A549 (cell line): Measurements from ENCODE around the gene MUC5B. TPM values are rescaled to one million over a fixed set of nuclear protein-coding genes. Genes with fewer than 3 reads are reported as not detected.

ENCODE experiments used
- ATAC-seq, 2 experiments: fragments of 200-7000 bp in 1 of 2; fragments of >200 bp in 1 of 2; cut with Nextera tagmentation in 1 of 2; cut with Tn5 transposase in 1 of 2; 3 replicates each; pipeline versions ENCODE4 v1.8.0 to v1.9.1; 2018 to 2020; ENCODE audit warnings: mild to moderate bottlenecking in 1 of 2, moderate library complexity in 1 of 2
- CTCF ChIA-PET: fragments of 300-600 bp; sonication (Branson Sonifier 250); formaldehyde crosslinking; extraction: SDS; loops from one replicate; lab custom pipeline; 2021; ENCODE audit warnings: antibody characterized with exemption, inconsistent platforms; lab: Yijun Ruan, JAX
- POLR2A ChIA-PET: fragments of 350-600 bp; formaldehyde crosslinking; extraction: SDS; loops from one replicate; lab custom pipeline; 2021; ENCODE audit warnings: antibody characterized with exemption, inconsistent platforms; lab: Yijun Ruan, JAX
- DNase-seq, 2 experiments: peaks; one replicate each; pipeline versions ENCODE4 v3.0.0 to v3.0.0-alpha.2; 2011 to 2016; ENCODE audit warnings: low read depth in 1 of 2, low spot score in 1 of 2
- FAIRE-seq: peaks from 2 replicates; lab custom pipeline; 2011; peaks lifted over from hg19 to GRCh38; lab: Jason Lieb, UNC
- H3K27ac ChIP-seq, 2 experiments: fragments of >200 bp; sonication (Bioruptor Twin); formaldehyde crosslinking; 3 replicates each; pipeline ENCODE4 v1.5.1; 2016 to 2017
- H3K4me1 ChIP-seq: fragments of >200 bp; sonication (Bioruptor Twin); formaldehyde crosslinking; 3 replicates; pipeline ENCODE4 v1.6.1; 2016
- H3K4me2 ChIP-seq: fragments of >200 bp; sonication (Bioruptor Twin); formaldehyde crosslinking; 3 replicates; pipeline ENCODE4 v1.6.1; 2016
- H3K4me3 ChIP-seq: fragments of >200 bp; sonication (Bioruptor Twin); formaldehyde crosslinking; 3 replicates; pipeline ENCODE4 v1.5.1; 2016
- H3K9me3 ChIP-seq: fragments of >200 bp; sonication (Bioruptor Twin); formaldehyde crosslinking; 3 replicates; pipeline ENCODE4 v1.6.1; 2016
- BHLHE40 ChIP-seq: IDR thresholded peaks from 2 replicates; pipeline ENCODE4 v1.6.1; 2012; ENCODE audit warnings: low read depth, low read length, inconsistent platforms
- CBX2 ChIP-seq: fragments of 200-600 bp; sonication (generic); IDR thresholded peaks from 2 replicates; pipeline ENCODE4 v1.6.1; 2016; ENCODE audit warnings: low read depth, mild to moderate bottlenecking, borderline replicate concordance
- CEBPB ChIP-seq, 2 experiments: fragments of >200 bp in 1 of 2; sonication (Bioruptor Twin) in 1 of 2; formaldehyde crosslinking in 1 of 2; IDR thresholded peaks; 2 replicates each; pipeline ENCODE4 v1.6.1; 2012 to 2016
- CHD4 ChIP-seq: fragments of 200-600 bp; sonication (generic); IDR thresholded peaks from 2 replicates; pipeline ENCODE4 v1.6.1; 2016; ENCODE audit warnings: antibody characterized with exemption, mild to moderate bottlenecking, borderline replicate concordance
- EHMT2 ChIP-seq: fragments of 200-600 bp; sonication (generic); IDR thresholded peaks from 2 replicates; pipeline ENCODE4 v1.6.1; 2016; ENCODE audit warnings: antibody characterized with exemption, low read depth, mild to moderate bottlenecking, moderate library complexity
- FOSL2 ChIP-seq, 2 experiments: fragments of 450-650 bp in 1 of 2; fragments of >200 bp in 1 of 2; sonication (Bioruptor Twin) in 1 of 2; formaldehyde crosslinking; IDR thresholded peaks; 2 replicates each; pipeline versions ENCODE4 v1.5.0 to v1.6.1; 2016 to 2020; ENCODE audit warnings: mild to moderate bottlenecking in 1 of 2, moderate library complexity in 1 of 2
- FOXS1 ChIP-seq: fragments of 250-450 bp; sonication (Bioruptor Pico); IDR thresholded peaks from 2 replicates; pipeline ENCODE4 v1.5.0; 2020; ENCODE audit warnings: mild to moderate bottlenecking, moderate library complexity
- HEYL ChIP-seq: fragments of 250-450 bp; sonication (Bioruptor Pico); IDR thresholded peaks from 2 replicates; pipeline ENCODE4 v1.8.0; 2021; ENCODE audit warnings: mild to moderate bottlenecking, moderate library complexity
- HOXB13 ChIP-seq: fragments of 250-450 bp; sonication (Bioruptor Pico); IDR thresholded peaks from 2 replicates; pipeline ENCODE4 v1.5.0; 2020; ENCODE audit warnings: low read depth, mild to moderate bottlenecking, moderate library complexity
- JUNB ChIP-seq: fragments of >200 bp; sonication (Bioruptor Twin); formaldehyde crosslinking; IDR thresholded peaks from 2 replicates; pipeline ENCODE4 v1.6.1; 2016
- KDM5A ChIP-seq: fragments of 200-600 bp; sonication (generic); IDR thresholded peaks from 2 replicates; pipeline ENCODE4 v1.6.1; 2016; ENCODE audit warnings: antibody characterized with exemption, mild to moderate bottlenecking
- MAZ ChIP-seq: fragments of 150-350 bp; IDR thresholded peaks from 2 replicates; pipeline ENCODE4 v1.6.1; 2014; ENCODE audit warnings: antibody characterized with exemption, low read depth, low read length, borderline replicate concordance
- MYC ChIP-seq: IDR thresholded peaks from 2 replicates; pipeline ENCODE4 v1.6.1; 2012; ENCODE audit warnings: mild to moderate bottlenecking, inconsistent platforms, low read length, improper control_type of control experiment, borderline replicate concordance
- NFE2L2 ChIP-seq: fragments of 150-350 bp; conservative IDR thresholded peaks from 2 replicates; pipeline ENCODE4 v1.6.1; 2014; ENCODE audit warnings: low read length
- NPAS2 ChIP-seq: fragments of 250-450 bp; sonication (Bioruptor Pico); IDR thresholded peaks from 2 replicates; pipeline ENCODE4 v1.8.0; 2022; ENCODE audit warnings: mild to moderate bottlenecking, moderate library complexity, borderline replicate concordance
- PHF8 ChIP-seq: fragments of 200-600 bp; sonication (generic); IDR thresholded peaks from 2 replicates; pipeline ENCODE4 v1.6.1; 2016; ENCODE audit warnings: low read depth, mild to moderate bottlenecking, antibody characterized with exemption, moderate library complexity, borderline replicate concordance
- RAD21 ChIP-seq, 2 experiments: fragments of >200 bp in 1 of 2; sonication (Bioruptor Twin) in 1 of 2; formaldehyde crosslinking in 1 of 2; IDR thresholded peaks in 1 of 2; conservative IDR thresholded peaks in 1 of 2; 2 replicates in 1 of 2; 3 replicates in 1 of 2; pipeline ENCODE4 v1.6.1; 2012 to 2018; ENCODE audit warnings: inconsistent platforms in 1 of 2
- RCOR1 ChIP-seq: fragments of 150-350 bp; IDR thresholded peaks from 2 replicates; pipeline ENCODE4 v1.6.1; 2014; ENCODE audit warnings: antibody characterized with exemption, low read length, low read depth
- SMC3 ChIP-seq: fragments of >200 bp; sonication (Bioruptor Twin); formaldehyde crosslinking; IDR thresholded peaks from 3 replicates; pipeline ENCODE4 v1.6.1; 2018; ENCODE audit warnings: inconsistent platforms
- SREBF2 ChIP-seq: fragments of 450-650 bp; IDR thresholded peaks from 2 replicates; pipeline ENCODE4 v1.6.1; 2014; ENCODE audit warnings: mild to moderate bottlenecking, moderate library complexity
- TFCP2L1 ChIP-seq: fragments of 250-450 bp; sonication (Bioruptor Pico); IDR thresholded peaks from 2 replicates; pipeline ENCODE4 v1.5.0; 2021; ENCODE audit warnings: mild to moderate bottlenecking
- ZC3H11A ChIP-seq: fragments of 450-650 bp; IDR thresholded peaks from 2 replicates; pipeline ENCODE4 v1.6.1; 2014; ENCODE audit warnings: antibody characterized with exemption, mild to moderate bottlenecking
- ZFP36 ChIP-seq: fragments of 450-650 bp; IDR thresholded peaks from 2 replicates; pipeline ENCODE4 v1.6.1; 2014; ENCODE audit warnings: borderline replicate concordance; ENCODE audit not compliant: partially characterized antibody
- ZNF302 ChIP-seq: fragments of 250-450 bp; sonication (Bioruptor Pico); IDR thresholded peaks from 2 replicates; pipeline ENCODE4 v1.9.0; 2021; ENCODE audit warnings: inconsistent platforms, mild to moderate bottlenecking, moderate library complexity
- WGBS: methylation state at CpG from one replicate; pipeline ENCODE4 v1.1.6; 2017; ENCODE audit errors: missing lambda C conversion rate; 5-methylcytosine and 5-hydroxymethylcytosine counted together
- polyA plus RNA-seq, 4 experiments: library from polyadenylated mRNA; depleted of rRNA in 3 of 4; stranded (reverse); fragments of >200 nt; fragmentation: RNase III in 1 of 4; extraction: RNeasy Plus Mini Kit Qiagen cat#74134 plus additional on column Dnase treatment in 1 of 4; gene quantifications; 2 replicates in 3 of 4; 3 replicates in 1 of 4; pipeline ENCODE4 v1.2.3, GENCODE V29; 2011 to 2017
- TF ChIP-seq, protein P1 (sequence below): IDR thresholded peaks from 2 replicates; pipeline ENCODE4 v1.6.1; 2012
- TF ChIP-seq, protein P2 (sequence below): fragments of >200 bp; sonication (Bioruptor Twin); formaldehyde crosslinking; IDR thresholded peaks from 2 replicates; pipeline ENCODE4 v1.6.1; 2016
- TF ChIP-seq, protein P3 (sequence below): fragments of 150-350 bp; IDR thresholded peaks from 2 replicates; pipeline ENCODE4 v1.6.1; 2014; ENCODE audit warnings: low read depth, mild to moderate bottlenecking, low read length
- TF ChIP-seq, protein P4 (sequence below): IDR thresholded peaks from 2 replicates; pipeline ENCODE4 v1.6.1; 2012

MUC5B gene
- polyA plus RNA-seq, 2 of the 4 experiments (the other 2 are of a cell fraction): 0.85 to 1.4 TPM

DNA sequence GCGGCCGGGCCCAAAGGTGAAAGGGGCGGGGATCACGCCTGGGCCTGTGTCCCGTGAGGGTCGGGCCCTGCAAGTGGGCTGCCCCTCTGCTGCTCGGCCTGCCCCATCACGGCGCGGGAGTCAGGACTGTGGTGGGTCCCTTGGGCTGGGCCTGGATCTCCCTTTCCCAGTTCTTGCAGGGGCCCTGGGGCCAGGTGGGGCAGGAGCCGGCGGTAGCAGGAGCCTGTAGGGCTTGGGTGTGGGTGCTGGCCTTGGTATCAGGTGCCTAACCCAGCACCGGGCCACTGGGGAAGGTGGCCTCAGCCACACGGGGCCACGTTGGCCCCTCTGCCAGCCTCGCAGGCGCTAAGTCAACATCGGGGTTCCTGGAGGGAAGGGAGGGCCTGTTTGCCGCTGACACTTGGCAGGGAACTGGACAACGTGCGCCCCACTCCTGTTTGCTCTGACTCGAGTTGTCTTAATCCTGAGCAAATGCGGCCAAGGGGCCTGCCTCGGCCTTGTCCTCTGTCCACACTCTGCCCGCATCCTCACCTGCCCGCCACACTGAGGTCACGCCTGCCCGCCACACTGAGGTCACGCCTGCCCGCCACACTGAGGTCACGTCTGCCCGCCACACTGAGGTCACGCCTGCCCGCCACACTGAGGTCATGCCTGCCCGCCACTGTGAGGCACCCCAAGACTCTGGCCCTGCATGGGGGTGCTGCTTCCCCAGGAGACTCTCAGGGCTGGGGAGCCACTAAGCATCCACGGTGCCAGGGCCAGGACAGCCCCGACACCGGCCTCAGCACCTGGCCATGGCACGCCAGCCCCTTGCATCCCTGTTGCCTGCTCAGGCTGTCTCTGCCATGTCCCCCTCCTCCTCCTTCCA is 14.2 kb upstream of the MUC5B start:
- ChIA-PET CTCF (no interaction called here), POLR2A (no interaction called here)
- ATAC-seq (no peak), FAIRE-seq (no peak), DNase-seq (no peak)
- WGBS: 92% methylated on average over 33 of the region's 39 CpGs
- no peak for TF ChIP-seq CBX2
- no peak for TF ChIP-seq CHD4
- TF ChIP-seq KDM5A: no peak
- TF ChIP-seq TFCP2L1 (CRISPR knock-in tag): no peak
- no peak for TF ChIP-seq MYC
- no peak for TF ChIP-seq CEBPB (IDR thresholded peaks at IDR 0.05)
- TF ChIP-seq FOXS1 (CRISPR knock-in tag): no peak
- no peak for TF ChIP-seq SREBF2
- TF ChIP-seq FOSL2 (IDR thresholded peaks at IDR 0.05): no peak
- TF ChIP-seq FOSL2 (CRISPR knock-in tag; IDR thresholded peaks at IDR 0.05): no peak
- TF ChIP-seq, protein P1, sequence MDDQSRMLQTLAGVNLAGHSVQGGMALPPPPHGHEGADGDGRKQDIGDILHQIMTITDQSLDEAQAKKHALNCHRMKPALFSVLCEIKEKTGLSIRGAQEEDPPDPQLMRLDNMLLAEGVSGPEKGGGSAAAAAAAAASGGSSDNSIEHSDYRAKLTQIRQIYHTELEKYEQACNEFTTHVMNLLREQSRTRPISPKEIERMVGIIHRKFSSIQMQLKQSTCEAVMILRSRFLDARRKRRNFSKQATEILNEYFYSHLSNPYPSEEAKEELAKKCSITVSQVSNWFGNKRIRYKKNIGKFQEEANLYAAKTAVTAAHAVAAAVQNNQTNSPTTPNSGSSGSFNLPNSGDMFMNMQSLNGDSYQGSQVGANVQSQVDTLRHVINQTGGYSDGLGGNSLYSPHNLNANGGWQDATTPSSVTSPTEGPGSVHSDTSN: no peak
- TF ChIP-seq SMC3: no peak
- TF ChIP-seq ZC3H11A: no peak
- TF ChIP-seq MAZ: no peak
- no peak for TF ChIP-seq NPAS2
- TF ChIP-seq, protein P2, sequence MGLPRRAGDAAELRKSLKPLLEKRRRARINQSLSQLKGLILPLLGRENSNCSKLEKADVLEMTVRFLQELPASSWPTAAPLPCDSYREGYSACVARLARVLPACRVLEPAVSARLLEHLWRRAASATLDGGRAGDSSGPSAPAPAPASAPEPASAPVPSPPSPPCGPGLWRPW: no peak
- TF ChIP-seq RAD21 (conservative IDR thresholded peaks at IDR 0.05 in 1 of 2, IDR thresholded peaks at IDR 0.05 in 1 of 2): no peak
- H3K4me3 ChIP-seq: no peak overlapping the region
- H3K4me2 ChIP-seq: no peak overlapping the region
- no peak overlapping the region for H3K27ac ChIP-seq
- peaks cover 2% of the 10 kb centered on the region; the same call in 2 of the 3 replicates for H3K4me1 ChIP-seq
- peaks cover 22% of the 10 kb centered on the region for H3K9me3 ChIP-seq

DNA sequence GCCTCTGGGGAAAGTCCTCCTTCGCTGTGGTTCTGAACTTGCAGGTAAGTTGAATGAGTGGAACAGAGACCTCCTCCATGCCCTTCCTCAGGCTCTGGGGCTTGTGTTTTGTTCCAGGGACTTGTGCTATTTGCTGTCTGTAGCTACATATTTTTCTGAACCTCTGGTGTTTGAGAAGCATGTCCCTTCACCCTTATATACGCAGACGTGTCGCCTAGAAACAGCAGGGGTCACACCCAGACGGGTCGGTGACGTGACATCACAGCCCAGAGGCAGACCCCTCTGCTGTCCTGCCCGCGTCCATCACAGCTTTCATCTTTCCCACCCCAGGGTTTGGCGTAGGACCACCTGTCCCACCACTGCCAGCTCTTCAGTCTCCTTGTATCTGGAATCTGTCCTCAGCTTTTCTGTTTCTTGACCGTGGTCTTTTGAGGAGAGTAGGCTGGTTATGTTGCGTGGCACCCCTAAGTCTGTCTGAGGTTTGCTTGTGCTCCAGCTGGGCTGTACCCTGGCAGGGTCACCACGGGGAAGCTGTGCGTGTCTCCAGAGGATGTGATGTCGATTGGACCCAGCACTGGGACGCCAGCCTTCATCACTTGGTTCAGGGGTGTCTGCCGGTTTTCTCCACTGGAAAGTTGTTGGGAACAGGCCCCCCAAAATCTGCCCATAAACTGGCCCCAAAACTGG is 13.4 kb upstream of the MUC5B start:
- no peak overlapping the region for H3K27ac ChIP-seq
- ChIA-PET POLR2A (no interaction called here), CTCF (interaction anchor here (1.3 kb wide), 1 partner anchor 10 kb away, joined by 4 read pairs; no protein-coding TSS in a partner anchor)
- no peak for TF ChIP-seq JUNB
- no peak for TF ChIP-seq PHF8
- TF ChIP-seq, protein P2: no peak
- TF ChIP-seq BHLHE40: no peak
- TF ChIP-seq, protein P3, sequence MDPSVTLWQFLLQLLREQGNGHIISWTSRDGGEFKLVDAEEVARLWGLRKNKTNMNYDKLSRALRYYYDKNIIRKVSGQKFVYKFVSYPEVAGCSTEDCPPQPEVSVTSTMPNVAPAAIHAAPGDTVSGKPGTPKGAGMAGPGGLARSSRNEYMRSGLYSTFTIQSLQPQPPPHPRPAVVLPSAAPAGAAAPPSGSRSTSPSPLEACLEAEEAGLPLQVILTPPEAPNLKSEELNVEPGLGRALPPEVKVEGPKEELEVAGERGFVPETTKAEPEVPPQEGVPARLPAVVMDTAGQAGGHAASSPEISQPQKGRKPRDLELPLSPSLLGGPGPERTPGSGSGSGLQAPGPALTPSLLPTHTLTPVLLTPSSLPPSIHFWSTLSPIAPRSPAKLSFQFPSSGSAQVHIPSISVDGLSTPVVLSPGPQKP: no peak
- TF ChIP-seq MAZ: no peak
- TF ChIP-seq ZNF302 (CRISPR knock-in tag): no peak
- TF ChIP-seq HEYL (CRISPR knock-in tag): no peak
- no peak for TF ChIP-seq ZFP36
- TF ChIP-seq, protein P4, sequence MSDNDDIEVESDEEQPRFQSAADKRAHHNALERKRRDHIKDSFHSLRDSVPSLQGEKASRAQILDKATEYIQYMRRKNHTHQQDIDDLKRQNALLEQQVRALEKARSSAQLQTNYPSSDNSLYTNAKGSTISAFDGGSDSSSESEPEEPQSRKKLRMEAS: no peak
- TF ChIP-seq HOXB13 (CRISPR knock-in tag): no peak
- no peak for TF ChIP-seq NPAS2
- no peak for TF ChIP-seq RCOR1
- no peak for TF ChIP-seq NFE2L2
- no peak for TF ChIP-seq EHMT2
- no peak overlapping the region for H3K4me3 ChIP-seq
- DNase-seq: no peak
- ATAC-seq: no peak
- no peak overlapping the region for H3K4me2 ChIP-seq
- peaks cover 22% of the 10 kb centered on the region for H3K9me3 ChIP-seq
- FAIRE-seq: no peak
- 85% methylated on average over 17 of the region's 17 CpGs for WGBS
- H3K4me1 ChIP-seq: no peaks in the 10 kb centered on the region
